HG02623 (cell line): ENCODE measurements around the gene UBQLN1.
"Not testable (repeated sequence)": the region's sequence is repeated elsewhere in the genome, so short reads cannot be mapped to it uniquely, and the experiment has no call there.

Source experiments
- ATAC-seq: cut with Tn5 transposase; IDR thresholded peaks from one replicate; pipeline ENCODE4 v1.9.1; 2021; ENCODE audit warnings: moderate library complexity; ENCODE audit not compliant: unreplicated experiment

The UBQLN1 gene

GRCh38 chr9:83636813-83637212 is 70.9 kb downstream of the UBQLN1 start:
- peak; percentile 49 for ATAC-seq

GRCh38 chr9:83633676-83634075 is 74.1 kb downstream of the UBQLN1 start:
- no peak for ATAC-seq

GRCh38 chr9:83633255-83633654 is 74.5 kb downstream of the UBQLN1 start:
- ATAC-seq = no peak

GRCh38 chr9:83630938-83631457 is 76.8 kb downstream of the UBQLN1 start:
- no peak for ATAC-seq

GRCh38 chr9:83629433-83630104 is 78.2 kb downstream of the UBQLN1 start:
- ATAC-seq = no peak

- no peak for ATAC-seq
Measured at GRCh38 chr9:83628540-83628939, 79.2 kb downstream of the UBQLN1 start.

- ATAC-seq = no peak
Measured at GRCh38 chr9:83625178-83625577, 82.6 kb downstream of the UBQLN1 start.

GRCh38 chr9:83623679-83624076 is 84.1 kb downstream of the UBQLN1 start:
- ATAC-seq = peak; percentile 13

- ATAC-seq = peak; percentile 73
Measured at GRCh38 chr9:83622939-83623678, 84.6 kb downstream of the UBQLN1 start, which contains the start of gene IDNK. TSS of gene IDNK (plus strand) at chr9:83623143. CDS start at chr9:83623172, 29 bp downstream.

GRCh38 chr9:83622433-83622938 is 85.3 kb downstream of the UBQLN1 start:
- peak; percentile 52 for ATAC-seq

- no peak for ATAC-seq
Measured at GRCh38 chr9:83620841-83621636, 86.7 kb downstream of the UBQLN1 start.

GRCh38 chr9:83617299-83617698 is 90.5 kb downstream of the UBQLN1 start:
- ATAC-seq = no peak

- not testable (repeated sequence) for ATAC-seq
Measured at GRCh38 chr9:83613298-83613697, 94.5 kb downstream of the UBQLN1 start.
